Limb (tissue), 2 donors: ENCODE data around the gene OLFML2A.

ENCODE experiments used
- DNase-seq, 2 donors: peaks; one replicate each; pipeline ENCODE4 v3.0.0-alpha.2; 2016; ENCODE audit errors: extremely low spot score in 2 of 2

The OLFML2A gene

DNA sequence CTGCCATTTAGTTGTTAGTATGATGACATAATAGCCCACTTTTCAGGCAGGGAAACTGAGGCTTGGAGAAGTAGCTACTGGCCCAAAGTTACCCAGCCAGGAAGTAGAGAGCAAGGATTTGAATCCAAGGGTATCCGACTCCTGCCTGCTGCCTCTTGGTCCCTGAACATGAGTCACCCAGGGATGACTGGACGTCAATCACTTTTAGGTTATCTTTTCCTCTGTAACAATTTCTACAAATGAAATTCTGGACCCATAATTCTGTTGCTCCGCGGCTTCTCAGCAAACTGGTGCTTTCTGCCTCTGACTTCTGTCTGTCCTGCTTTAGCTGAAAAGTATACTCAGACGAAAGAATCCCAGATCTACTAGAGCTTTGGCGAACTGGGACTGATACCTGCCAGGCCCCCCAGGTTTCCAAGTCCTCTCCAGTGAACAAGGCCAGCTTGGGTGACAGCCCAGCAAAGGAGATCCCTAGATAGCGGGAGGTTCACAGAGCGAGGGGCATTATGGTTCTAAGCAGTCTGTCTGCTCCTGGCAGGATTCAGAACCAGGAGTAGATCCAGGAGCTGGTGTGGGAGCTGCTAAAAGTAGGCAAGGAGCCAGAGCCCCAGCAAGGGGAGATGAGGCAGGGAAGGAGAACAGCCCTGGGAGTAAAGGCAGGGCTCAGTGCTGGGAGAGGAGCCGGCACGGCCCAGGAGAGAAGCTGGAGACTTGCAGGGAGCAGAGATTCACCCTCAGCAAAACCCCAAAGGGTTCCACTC lies 20.6 kb downstream of the OLFML2A start:
- peak in 1 of 2 donors; percentile 47 for DNase-seq

DNA sequence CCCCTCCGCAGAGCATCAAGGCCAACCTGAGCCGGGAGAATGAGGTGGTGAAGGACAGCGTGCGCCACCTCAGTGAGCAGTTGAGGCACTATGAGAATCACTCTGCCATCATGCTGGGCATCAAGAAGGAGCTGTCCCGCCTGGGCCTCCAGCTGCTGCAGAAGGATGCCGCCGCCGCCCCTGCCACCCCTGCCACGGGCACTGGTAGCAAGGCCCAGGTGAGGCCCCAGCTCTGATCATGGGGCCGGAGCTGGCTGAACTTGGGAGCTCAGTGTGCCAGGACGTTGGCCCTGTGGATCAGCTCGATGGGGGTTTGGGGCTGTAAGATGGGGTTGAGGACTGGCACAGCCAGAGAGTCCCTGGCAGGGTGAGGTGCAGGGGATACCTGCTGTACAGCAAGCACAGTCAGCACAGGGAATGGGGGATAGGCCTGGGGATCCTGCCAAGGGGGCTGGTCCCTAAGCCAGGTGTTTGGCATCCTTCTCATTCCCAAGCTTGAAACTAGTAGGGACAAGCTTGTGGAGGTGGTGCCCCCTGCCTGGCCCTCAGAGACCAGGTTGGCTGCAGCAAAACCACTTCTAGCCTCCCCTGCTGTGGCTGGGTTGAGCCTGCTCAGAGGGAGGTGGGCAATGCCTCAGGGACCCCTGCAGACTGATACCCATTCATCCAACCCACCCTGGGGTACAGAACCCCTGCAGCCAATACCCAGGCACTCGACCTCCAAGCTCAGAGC lies 22.5 kb downstream of the OLFML2A start:
- no peak for DNase-seq

DNA sequence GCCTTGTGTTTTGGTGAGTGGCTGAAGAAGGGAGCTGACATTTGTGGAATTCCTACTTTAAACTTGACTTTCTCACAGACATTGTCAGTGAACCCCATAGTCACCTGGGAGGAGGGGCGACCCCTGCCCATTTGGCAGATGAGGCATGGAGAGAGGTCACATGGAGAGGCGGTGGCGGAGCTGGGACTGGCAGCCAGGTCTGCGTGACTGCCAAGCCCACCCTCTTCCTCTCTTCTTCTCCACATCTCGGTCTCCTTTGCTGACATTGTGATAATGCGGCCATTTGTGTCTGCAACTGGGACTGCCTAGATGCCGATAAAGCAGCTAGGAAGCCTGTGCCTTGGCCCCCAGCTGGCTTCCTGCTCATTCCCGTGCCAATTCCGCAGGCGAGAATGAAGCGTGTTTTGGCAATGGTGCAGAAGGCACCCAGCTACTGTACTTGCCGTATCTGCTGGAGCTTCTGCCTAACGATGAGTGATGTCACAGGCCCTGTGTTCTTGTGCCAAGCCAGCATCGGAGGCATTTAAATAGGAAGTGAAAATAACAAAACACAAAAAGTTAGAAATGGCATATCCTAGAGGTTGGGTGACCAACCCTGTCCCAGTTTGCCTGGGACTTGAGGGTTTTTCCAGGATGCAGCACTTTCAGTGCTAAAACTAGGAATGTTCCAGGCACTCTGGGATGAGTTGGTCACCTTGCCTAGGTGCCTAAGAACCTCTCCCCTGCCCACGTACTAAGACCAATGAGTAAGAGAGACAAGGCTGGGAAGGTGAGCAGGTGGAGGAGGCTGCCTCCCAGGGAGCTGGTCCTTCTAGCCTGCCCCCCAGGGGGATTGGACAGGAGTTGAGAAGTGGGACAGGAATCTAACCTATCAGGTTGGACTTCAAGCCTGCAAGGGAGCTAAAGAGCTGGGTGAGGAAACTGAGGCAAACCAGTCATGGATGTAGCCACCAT lies 23.6 kb downstream of the OLFML2A start:
- no peak for DNase-seq

DNA sequence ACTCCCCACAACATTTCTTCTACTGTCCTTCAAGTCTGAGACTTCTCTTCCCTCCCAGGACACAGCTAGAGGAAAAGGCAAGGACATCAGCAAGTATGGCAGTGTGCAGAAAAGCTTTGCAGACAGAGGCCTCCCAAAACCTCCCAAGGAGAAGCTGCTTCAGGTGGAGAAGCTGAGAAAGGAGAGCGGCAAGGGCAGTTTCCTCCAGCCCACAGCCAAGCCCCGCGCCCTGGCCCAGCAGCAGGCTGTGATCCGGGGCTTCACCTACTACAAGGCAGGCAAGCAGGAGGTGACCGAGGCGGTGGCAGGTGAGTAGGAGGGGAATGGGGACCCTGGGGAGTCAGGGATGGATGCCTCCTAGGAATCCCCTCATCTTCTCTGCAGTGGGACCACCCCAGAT lies 24.4 kb downstream of the OLFML2A start:
- DNase-seq, result no peak

DNA sequence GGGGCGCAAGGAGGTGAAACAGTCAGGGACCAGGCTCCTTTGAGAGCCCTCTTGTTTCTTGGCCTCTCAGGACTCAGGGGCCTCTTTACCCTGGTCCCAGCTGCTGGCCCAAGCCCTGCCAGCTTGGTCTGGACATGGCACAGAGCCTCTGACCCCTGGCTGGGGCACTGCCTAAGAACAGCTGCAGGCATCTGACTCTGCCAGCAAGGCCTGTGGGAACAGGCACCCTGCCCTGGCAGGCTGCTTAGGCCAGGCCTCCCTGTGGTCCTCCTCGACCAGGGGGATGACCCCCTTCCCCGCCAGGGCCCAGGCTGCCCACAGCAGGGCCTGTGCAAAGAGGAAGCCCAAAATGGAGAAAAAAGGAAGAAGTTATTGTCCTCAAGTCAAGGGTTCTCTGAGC lies 25.5 kb downstream of the OLFML2A start:
- no peak for DNase-seq

DNA sequence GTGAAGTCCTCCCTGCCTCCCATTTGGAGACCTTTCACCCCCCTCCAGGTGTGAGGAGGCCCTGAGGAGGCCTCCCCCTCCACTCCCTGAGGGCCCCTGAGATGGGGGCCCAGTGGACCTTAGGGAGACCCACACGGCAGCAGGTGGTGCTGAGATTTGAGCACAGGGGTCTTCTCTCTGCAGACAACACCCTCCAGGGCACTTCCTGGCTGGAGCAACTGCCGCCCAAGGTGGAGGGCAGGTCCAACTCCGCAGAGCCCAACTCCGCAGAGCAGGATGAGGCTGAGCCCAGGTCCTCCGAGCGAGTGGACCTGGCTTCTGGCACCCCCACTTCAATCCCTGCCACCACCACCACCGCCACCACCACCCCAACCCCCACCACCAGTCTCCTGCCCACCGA lies 27.0 kb downstream of the OLFML2A start:
- DNase-seq, result no peak

DNA sequence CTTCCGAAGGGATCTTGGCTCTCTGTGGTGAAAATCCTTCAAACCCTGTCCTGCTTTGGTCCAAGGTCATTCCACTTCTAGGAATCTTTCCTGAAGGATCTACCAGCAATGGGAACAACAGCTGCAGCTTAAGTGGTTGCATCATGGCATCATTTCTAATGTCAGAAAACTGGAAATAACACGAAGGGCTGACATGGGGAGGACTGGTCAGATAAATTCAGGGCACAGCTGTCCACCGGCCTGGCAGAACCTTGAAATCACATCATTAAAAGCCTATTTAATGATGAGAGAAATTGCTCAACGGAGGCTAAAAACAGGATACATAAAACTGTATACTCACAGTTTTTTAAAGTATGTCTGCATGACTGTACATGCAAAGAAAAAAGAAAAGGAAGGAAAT lies 28.3 kb downstream of the OLFML2A start:
- DNase-seq, result no peak

DNA sequence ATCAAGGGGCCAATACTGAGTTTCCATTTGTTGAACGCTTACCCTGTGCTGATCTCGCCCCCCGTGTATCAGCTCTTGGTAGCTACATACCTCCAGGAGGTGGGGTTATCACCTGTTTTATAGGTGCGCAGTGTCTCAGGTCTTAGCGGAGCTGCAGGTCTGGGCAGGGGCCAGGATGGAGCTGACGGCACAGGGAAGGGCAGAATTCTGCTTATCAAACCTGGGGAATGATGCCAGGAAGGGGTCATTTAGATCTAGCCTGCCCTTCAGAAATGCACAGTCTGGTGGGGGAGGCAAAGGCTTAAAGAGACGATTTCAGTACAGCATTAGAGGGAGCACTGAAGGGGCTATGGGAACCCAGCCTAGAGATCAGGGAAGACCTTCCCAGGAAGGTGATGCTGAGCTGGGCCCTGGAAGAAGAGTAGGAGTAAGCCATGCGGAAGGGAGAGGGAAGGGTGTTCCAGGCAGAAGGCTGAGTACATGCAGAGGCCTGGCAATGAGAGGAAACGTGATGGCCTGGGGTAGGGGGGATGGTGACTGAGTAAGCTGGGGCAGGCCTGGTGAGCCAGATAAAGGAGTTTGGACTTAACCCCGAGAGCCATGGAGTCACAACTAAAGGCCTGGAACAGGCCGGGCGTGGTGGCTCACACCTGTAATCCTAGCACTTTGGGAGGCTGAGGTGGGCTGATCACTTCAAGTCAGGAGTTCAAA lies 31.5 kb downstream of the OLFML2A start:
- no peak for DNase-seq

DNA sequence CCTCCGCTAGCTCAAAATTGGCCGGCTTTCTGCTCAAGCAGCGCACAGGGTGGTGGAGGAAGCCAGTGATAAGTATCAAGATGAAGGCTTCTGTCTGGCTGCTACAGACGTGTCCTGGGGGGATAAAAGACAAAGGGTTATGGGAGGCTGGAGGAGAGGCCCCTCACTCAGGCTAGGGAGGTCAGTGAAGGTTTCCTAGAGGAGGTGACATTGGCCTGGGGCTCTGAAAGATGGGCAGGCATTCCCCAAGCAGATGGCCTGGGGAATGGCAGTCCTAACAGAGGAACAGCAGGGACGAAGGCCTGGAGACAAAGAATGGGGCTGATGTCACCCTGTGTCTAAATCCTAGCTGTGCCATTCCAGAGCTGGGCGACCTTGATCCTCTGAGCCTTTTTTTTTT lies 32.3 kb downstream of the OLFML2A start:
- DNase-seq, result no peak

DNA sequence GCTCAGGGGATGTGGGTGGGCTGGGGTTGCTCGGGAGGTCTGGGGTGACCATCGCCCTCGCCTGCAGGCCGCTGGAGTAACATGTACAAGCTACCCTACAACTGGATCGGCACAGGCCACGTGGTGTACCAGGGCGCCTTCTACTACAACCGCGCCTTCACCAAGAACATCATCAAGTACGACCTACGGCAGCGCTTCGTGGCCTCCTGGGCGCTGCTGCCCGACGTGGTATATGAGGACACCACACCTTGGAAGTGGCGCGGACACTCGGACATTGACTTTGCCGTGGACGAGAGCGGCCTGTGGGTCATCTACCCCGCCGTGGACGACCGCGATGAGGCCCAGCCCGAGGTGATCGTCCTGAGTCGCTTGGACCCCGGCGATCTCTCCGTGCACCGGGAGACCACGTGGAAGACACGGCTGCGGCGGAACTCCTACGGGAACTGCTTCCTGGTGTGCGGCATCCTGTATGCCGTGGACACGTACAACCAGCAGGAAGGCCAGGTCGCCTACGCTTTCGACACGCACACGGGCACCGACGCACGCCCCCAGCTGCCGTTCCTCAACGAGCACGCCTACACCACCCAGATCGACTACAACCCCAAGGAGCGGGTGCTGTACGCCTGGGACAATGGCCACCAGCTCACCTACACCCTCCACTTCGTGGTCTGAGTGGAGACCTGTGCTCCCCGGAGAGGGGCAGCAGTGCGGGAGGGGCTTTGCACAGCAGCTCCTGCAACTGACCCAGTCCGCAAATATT lies 33.0 kb downstream of the OLFML2A start:
- no peak for DNase-seq

DNA sequence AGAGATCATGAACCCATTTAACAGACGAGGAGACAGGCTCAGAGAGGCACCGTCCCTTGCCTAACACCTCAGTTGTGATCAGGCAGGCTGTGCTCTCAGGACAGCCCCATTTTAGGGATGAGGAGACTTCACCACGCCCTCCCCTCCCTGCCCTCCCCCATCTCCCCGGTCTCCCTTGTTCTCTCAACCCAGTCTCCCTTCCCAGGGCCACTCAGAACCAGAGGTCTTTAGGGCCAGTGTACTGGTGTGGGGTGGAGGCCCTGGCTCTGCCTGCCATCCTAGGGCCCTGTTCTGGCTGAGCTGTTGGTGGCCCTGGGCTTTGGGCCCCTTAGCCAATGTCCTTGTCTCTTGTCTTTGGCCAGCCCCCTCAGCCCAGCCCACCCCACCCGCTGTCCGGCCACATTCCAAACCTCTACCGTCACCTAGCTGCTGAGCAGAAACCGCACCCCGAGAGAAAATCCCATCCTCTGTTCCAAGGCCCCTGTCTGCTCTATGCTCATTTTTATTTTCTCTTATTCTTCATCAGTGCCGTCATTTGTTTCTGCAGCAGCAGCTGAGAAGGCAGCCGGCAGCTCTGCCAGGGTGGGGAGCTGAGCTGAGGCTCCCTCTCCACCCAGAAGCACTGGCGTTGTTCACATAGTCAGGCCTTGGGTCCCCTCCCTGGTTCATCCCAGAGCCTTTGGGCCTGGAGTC lies 33.9 kb downstream of the OLFML2A start:
- peak; percentile 67 to 74 for DNase-seq

DNA sequence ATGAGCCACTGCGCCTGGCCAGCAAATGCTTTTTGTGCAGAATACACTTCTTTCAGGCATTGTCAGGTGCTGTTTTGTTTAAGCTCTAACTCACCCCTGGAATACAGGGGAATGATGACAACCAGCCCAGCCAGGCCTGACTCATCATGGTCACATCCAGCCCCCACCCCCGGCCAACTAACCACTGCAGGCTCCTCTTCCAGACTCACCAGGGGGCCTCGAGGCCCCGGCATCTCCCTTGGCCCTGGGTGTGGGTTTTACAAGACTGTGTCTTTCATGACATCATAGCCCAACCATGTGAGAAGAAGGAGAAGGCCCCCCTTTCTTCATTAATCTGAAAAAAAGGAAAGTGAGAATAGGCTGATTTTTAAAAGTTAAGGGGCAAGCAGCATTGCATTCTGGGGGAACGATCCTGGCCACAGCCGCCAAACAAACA lies 35.5 kb downstream of the OLFML2A start:
- peak in 1 of 2 donors; percentile 54 for DNase-seq

DNA sequence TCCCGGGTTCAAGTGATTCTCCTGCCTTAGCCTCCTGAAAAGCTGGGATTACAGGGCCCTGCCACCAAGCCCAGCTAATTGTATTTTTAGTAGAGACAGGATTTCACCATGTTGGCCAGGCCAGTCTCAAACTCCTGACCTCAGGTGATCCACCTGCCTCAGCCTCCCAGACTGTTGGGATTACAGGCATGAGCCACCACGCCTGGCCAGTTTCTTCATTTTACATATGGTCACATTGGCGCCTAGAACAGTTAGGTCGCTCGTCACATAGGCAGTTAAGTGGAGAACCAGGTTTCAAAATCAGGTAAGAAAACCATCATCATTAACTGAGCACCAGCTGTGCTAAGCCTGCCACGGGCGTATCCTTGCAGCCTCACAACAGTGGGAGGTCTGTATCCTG lies 36.1 kb downstream of the OLFML2A start:
- no peak for DNase-seq

DNA sequence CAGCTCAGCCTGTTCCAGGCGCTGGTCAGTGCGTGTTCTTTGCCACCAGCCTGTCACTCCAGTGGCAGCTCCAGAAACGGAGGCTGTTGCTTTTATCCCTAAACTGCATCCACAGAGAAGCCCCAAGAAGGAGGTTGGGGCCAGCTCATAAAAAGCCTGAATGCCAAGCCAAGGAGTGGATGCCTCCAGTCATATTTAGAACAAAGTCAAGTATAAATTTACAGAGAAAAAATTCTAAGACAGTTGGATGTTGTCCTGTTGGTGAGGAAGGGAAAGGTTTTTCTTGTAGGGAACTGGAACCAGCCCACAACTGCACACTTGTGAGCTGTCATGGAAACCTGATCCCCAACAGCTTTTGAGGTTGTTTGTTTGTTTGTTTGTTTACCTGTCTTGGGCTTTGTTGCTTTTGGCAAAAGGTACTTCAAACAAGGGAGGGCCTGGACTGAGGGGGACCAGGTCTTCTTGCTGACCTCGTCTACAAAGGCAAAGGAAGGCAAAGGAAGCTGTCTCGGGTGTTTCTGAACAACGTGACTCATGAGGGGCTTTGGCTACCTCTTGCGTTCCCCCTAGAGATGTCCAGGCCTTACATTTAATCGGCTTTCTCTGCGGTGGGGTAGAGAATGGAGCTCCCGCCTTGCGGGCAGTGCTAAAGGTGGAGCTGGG lies 36.7 kb downstream of the OLFML2A start:
- DNase-seq, result no peak

DNA sequence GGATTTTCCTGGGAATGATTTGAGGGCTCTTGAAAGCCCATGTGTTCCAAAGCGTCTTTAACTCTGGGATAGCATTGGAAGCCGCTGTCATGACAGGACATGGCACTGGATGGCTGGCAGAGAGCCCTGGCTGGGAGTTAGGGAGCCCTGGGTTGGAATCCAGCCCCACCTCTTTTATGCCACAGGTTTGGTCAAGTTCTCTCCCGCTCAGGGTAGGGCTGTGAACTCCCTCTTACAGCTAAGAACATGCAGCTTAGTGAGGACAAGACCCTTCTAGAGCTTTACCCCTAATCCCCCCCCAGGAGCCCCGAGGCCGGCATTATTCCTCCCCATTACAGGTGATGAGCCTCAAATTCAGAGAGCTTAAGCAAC lies 37.2 kb downstream of the OLFML2A start:
- DNase-seq, result no peak

DNA sequence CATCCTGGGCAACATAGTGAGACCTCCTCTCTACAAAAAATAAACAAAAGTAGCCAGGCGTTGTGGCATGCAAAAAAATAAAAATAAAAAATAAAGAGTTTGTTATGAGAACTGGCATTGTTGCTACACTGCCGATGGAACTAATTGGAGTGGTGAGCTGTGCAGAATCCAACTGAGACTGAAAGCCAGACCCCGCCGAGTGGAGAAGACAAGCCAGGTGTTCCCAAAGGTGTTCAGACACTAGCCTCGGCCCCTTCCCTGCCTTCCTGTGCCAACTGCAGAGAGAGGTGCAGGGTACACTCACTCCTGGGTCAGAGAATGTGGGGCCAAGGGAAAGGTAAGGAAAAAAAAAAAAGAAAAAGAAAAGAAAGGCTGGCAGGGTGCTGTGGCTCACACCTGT lies 38.7 kb downstream of the OLFML2A start:
- DNase-seq, result no peak

DNA sequence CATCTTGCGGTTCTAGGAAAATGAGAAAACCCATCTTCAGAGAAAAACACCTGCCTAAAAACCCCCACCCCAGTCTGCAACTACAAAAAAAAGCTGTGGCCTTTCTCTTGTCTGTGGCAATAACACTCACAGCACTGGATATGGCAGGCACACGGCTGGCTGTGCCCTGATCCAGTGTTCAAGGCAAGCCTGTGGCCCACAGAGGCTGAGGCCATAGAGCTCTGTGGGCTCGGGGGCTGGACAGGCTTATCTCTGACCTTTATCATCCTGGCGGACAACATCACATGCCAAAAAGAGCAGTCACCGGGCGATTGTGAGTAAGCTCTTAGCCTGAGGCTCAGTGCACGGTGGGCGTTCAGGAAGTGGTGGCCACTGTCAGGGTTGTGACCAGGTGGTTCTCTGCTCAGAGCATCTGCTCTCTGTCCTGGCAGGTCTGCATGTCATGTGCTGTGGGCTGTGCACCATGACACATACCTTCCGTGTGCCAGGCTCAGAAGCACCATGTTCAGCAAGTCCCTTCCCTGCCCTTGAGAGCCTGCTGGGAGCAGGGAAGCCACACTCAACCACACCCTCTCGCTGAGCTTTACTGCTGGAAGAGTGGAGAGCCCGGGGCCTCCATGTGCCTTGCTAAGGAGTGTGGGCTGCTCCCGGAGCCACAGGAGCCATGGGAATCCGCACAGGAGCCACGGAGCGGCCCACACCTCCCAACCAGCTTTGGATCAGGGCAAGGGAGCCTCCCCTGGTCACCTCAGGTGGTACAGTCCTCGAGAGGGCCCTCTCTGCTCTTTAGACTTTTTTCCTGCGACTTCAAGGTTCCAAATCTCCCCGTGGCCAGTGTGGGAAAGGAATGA lies 41.7 kb downstream of the OLFML2A start:
- DNase-seq, result no peak
